ENCODE measurements around the gene RABGAP1L. TPM values are rescaled to one million over a fixed set of nuclear protein-coding genes. Genes with fewer than 3 reads are reported as not detected.
"Not testable (repeated sequence)": the region's sequence is repeated elsewhere in the genome, so short reads cannot be mapped to it uniquely, and the experiment has no call there.

Gene RABGAP1L
- total RNA-seq, 1 donor from 2014 or later = 53.6 TPM

GRCh38 chr1:175019524-175019923, 860.2 kb downstream of the RABGAP1L start:
- no peak for DNase-seq
- intact Hi-C loops (cut with DNase I) = no loop called here
- ATAC-seq (ENCODE audit: poor library complexity) = no peak

GRCh38 chr1:175023043-175023921, 864.0 kb downstream of the RABGAP1L start, which contains the start of gene MRPS14:
Gene MRPS14, minus strand, starts transcription at chr1:175023425. Its CDS starts 17 bp downstream, at chr1:175023408.
- intact Hi-C loops (cut with DNase I) = no loop called here
- peak; percentile 98 for DNase-seq
- peak; percentile 99 for ATAC-seq (ENCODE audit: poor library complexity)

- ATAC-seq (ENCODE audit: poor library complexity); intact Hi-C loops (cut with DNase I): not testable (repeated sequence)
These were observed 864.6 kb downstream of the RABGAP1L start for GRCh38 chr1:175023922-175024242.

GRCh38 chr1:175024773-175025172, 865.5 kb downstream of the RABGAP1L start:
- DNase-seq (no peak), ATAC-seq (ENCODE audit: poor library complexity) (no peak)
- intact Hi-C loops (cut with DNase I) = no loop called here

More at GRCh38 chr1:175023922-175024242, 864.6 kb downstream of the RABGAP1L start:
- not testable (repeated sequence) for DNase-seq

- intact Hi-C loops (cut with DNase I) = loop anchor here (5.0 to 10.0 kb wide), 2 partner anchors 93 to 291 kb away; no protein-coding TSS in a partner anchor
- DNase-seq (no peak), ATAC-seq (ENCODE audit: poor library complexity) (no peak)
These were observed 874.6 kb downstream of the RABGAP1L start for GRCh38 chr1:175033953-175034352.

- no peak for ATAC-seq (ENCODE audit: poor library complexity)
- intact Hi-C loops (cut with DNase I) = loop anchor here (5.0 to 10.0 kb wide), 2 partner anchors 93 to 290 kb away; no protein-coding TSS in a partner anchor
- DNase-seq = no peak
These were observed 875.5 kb downstream of the RABGAP1L start for GRCh38 chr1:175034775-175035174.

GRCh38 chr1:175035865-175036264, 876.5 kb downstream of the RABGAP1L start:
- intact Hi-C loops (cut with DNase I) = loop anchor here (10.0 kb wide), 1 partner anchor 289 kb away; no protein-coding TSS in a partner anchor
- no peak for ATAC-seq (ENCODE audit: poor library complexity)
- DNase-seq = no peak

GRCh38 chr1:175036476-175036875, 877.2 kb downstream of the RABGAP1L start:
- intact Hi-C loops (cut with DNase I) = loop anchor here (10.0 kb wide), 1 partner anchor 288 kb away; no protein-coding TSS in a partner anchor
- DNase-seq (no peak), ATAC-seq (ENCODE audit: poor library complexity) (no peak)

GRCh38 chr1:175037416-175037815, 878.1 kb downstream of the RABGAP1L start:
- ATAC-seq (ENCODE audit: poor library complexity) = no peak
- intact Hi-C loops (cut with DNase I) = loop anchor here (10.0 kb wide), 1 partner anchor 287 kb away; no protein-coding TSS in a partner anchor

GRCh38 chr1:175040324-175040879, 881.1 kb downstream of the RABGAP1L start:
- DNase-seq = no peak
- no peak for ATAC-seq (ENCODE audit: poor library complexity)
- intact Hi-C loops (cut with DNase I) = no loop called here

More at GRCh38 chr1:175037416-175037815, 878.1 kb downstream of the RABGAP1L start:
- no peak for DNase-seq

GRCh38 chr1:175042650-175043049, 883.3 kb downstream of the RABGAP1L start:
- intact Hi-C loops (cut with DNase I) = no loop called here
- ATAC-seq (ENCODE audit: poor library complexity) = no peak
- no peak for DNase-seq

GRCh38 chr1:175043824-175044223, 884.5 kb downstream of the RABGAP1L start:
- DNase-seq (no peak), ATAC-seq (ENCODE audit: poor library complexity) (no peak)
- intact Hi-C loops (cut with DNase I) = no loop called here

GRCh38 chr1:175044591-175044990, 885.3 kb downstream of the RABGAP1L start:
- DNase-seq; ATAC-seq (ENCODE audit: poor library complexity); intact Hi-C loops (cut with DNase I): not testable (repeated sequence)

Other genes with a start within 250 kb of the RABGAP1L start
- 0.51 TPM for gene SERPINC1, start 242.2 kb upstream of the RABGAP1L start, total RNA-seq
- gene RC3H1, start 137.2 kb upstream of the RABGAP1L start, total RNA-seq = 22.6 TPM